Measurements from ENCODE around the gene CCDC89.

Gene CCDC89

GRCh38 chr11:85709941-85710702 lies 24.1 kb upstream of the CCDC89 start:
- DNase-seq, result no peak
- Mint-ChIP-seq H3K27ac (no peak overlapping the region), H3K9me3 (no peaks in the 10 kb centered on the region), H3K27me3 (no peaks in the 10 kb centered on the region), H3K4me3 (no peak overlapping the region), H3K36me3 (ENCODE audit: insufficient read depth) (peaks cover 27% of the 10 kb centered on the region), H3K4me1 (ENCODE audit: low read depth in 2 of 2) (peaks cover 0 to 4% of the 10 kb centered on the region in 2 donors)
- ATAC-seq (replicated peaks), result no peak

GRCh38 chr11:85705800-85706199 lies 19.8 kb upstream of the CCDC89 start:
- H3K27ac Mint-ChIP-seq, result peak overlapping the region in 1 of 2 donors; percentile 81
- H3K9me3 Mint-ChIP-seq, result no peaks in the 10 kb centered on the region

GRCh38 chr11:85704967-85705366 lies 19.0 kb upstream of the CCDC89 start:
- Mint-ChIP-seq H3K9me3 (no peaks in the 10 kb centered on the region), H3K27ac (no peak overlapping the region), H3K36me3 (ENCODE audit: insufficient read depth) (peaks cover 23% of the 10 kb centered on the region), H3K27me3 (no peaks in the 10 kb centered on the region), H3K4me1 (ENCODE audit: low read depth in 2 of 2) (peaks cover 6 to 19% of the 10 kb centered on the region in 2 donors), H3K4me3 (no peak overlapping the region)
- ATAC-seq (replicated peaks) (no peak), DNase-seq (no peak)

More at GRCh38 chr11:85705800-85706199, 19.8 kb upstream of the CCDC89 start:
- H3K4me1 Mint-ChIP-seq (ENCODE audit: low read depth in 2 of 2), result peaks cover under 1 to 11% of the 10 kb centered on the region in 2 donors
- no peak for ATAC-seq (replicated peaks)
- H3K36me3 Mint-ChIP-seq (ENCODE audit: insufficient read depth), result peaks cover 22% of the 10 kb centered on the region
- no peak overlapping the region for H3K4me3 Mint-ChIP-seq
- no peak for DNase-seq
- no peaks in the 10 kb centered on the region for H3K27me3 Mint-ChIP-seq

GRCh38 chr11:85699957-85700741 lies 14.2 kb upstream of the CCDC89 start:
- Mint-ChIP-seq H3K9me3 (no peaks in the 10 kb centered on the region), H3K36me3 (ENCODE audit: insufficient read depth) (peaks cover 19% of the 10 kb centered on the region), H3K4me3 (peak overlapping the region; percentile 59 to 65), H3K27me3 (no peaks in the 10 kb centered on the region), H3K4me1 (ENCODE audit: low read depth in 2 of 2) (peaks cover 12 to 33% of the 10 kb centered on the region in 2 donors), H3K27ac (peak overlapping the region; percentile 88 to 93)
- DNase-seq (no peak), ATAC-seq (replicated peaks) (peak; percentile 95)

GRCh38 chr11:85698195-85698594 lies 12.2 kb upstream of the CCDC89 start:
- Mint-ChIP-seq H3K36me3 (ENCODE audit: insufficient read depth) (peaks cover 30% of the 10 kb centered on the region), H3K27me3 (no peaks in the 10 kb centered on the region), H3K4me3 (no peak overlapping the region), H3K27ac (peak overlapping the region; percentile 88 to 93), H3K9me3 (no peaks in the 10 kb centered on the region), H3K4me1 (ENCODE audit: low read depth in 2 of 2) (peaks cover 15 to 31% of the 10 kb centered on the region in 2 donors)
- DNase-seq (no peak), ATAC-seq (replicated peaks) (no peak)

- no peak for ATAC-seq (replicated peaks)
- H3K4me3 Mint-ChIP-seq, result no peak overlapping the region
- no peaks in the 10 kb centered on the region for H3K27me3 Mint-ChIP-seq
- no peaks in the 10 kb centered on the region for H3K9me3 Mint-ChIP-seq
- DNase-seq, result no peak
- H3K36me3 Mint-ChIP-seq (ENCODE audit: insufficient read depth), result peaks cover 34% of the 10 kb centered on the region
- H3K4me1 Mint-ChIP-seq (ENCODE audit: low read depth in 2 of 2), result peaks cover 15 to 31% of the 10 kb centered on the region in 2 donors
- H3K27ac Mint-ChIP-seq, result peak overlapping the region; percentile 88 to 93
These were observed 11.8 kb upstream of the CCDC89 start for GRCh38 chr11:85697747-85698146.

- Mint-ChIP-seq H3K36me3 (ENCODE audit: insufficient read depth) (peaks cover 36% of the 10 kb centered on the region), H3K27me3 (no peaks in the 10 kb centered on the region), H3K27ac (peak overlapping the region; percentile 39 to 49), H3K9me3 (no peaks in the 10 kb centered on the region), H3K4me1 (ENCODE audit: low read depth in 2 of 2) (peaks cover 11 to 26% of the 10 kb centered on the region in 2 donors), H3K4me3 (no peak overlapping the region)
- ATAC-seq (replicated peaks), result no peak
- DNase-seq, result no peak
These were observed 9.6 kb upstream of the CCDC89 start for GRCh38 chr11:85695546-85695945.

- Mint-ChIP-seq H3K9me3 (no peaks in the 10 kb centered on the region), H3K27me3 (no peaks in the 10 kb centered on the region), H3K4me3 (no peak overlapping the region), H3K27ac (peak overlapping the region; percentile 39 to 49), H3K36me3 (ENCODE audit: insufficient read depth) (peaks cover 34% of the 10 kb centered on the region), H3K4me1 (ENCODE audit: low read depth in 2 of 2) (peaks cover 4 to 17% of the 10 kb centered on the region in 2 donors)
- ATAC-seq (replicated peaks) (peak; percentile 56), DNase-seq (peak; percentile 8 to 29 (median 21))
These were observed 8.5 kb upstream of the CCDC89 start for GRCh38 chr11:85694385-85694980.

- Mint-ChIP-seq H3K27me3 (peaks cover 0 to 2% of the 10 kb centered on the region in 2 donors), H3K27ac (peak overlapping the region; percentile 28 to 47), H3K4me3 (no peak overlapping the region), H3K9me3 (no peaks in the 10 kb centered on the region), H3K4me1 (ENCODE audit: low read depth in 2 of 2) (peaks cover 7 to 20% of the 10 kb centered on the region in 2 donors), H3K36me3 (ENCODE audit: insufficient read depth) (no peaks in the 10 kb centered on the region)
- DNase-seq (no peak), ATAC-seq (replicated peaks) (no peak)
These were observed 723 bp downstream of the CCDC89 start for GRCh38 chr11:85685125-85685819.

GRCh38 chr11:85682330-85683305 lies 3.4 kb downstream of the CCDC89 start:
- H3K4me1 Mint-ChIP-seq (ENCODE audit: low read depth in 2 of 2), result peaks cover 7 to 20% of the 10 kb centered on the region in 2 donors
- DNase-seq (peak; percentile 36 to 49 (median 45)), ATAC-seq (replicated peaks) (peak; percentile 79)
- peaks cover 0 to 5% of the 10 kb centered on the region in 2 donors for H3K27me3 Mint-ChIP-seq
- peak overlapping the region; percentile 80 to 87 for H3K4me3 Mint-ChIP-seq
- H3K9me3 Mint-ChIP-seq, result no peaks in the 10 kb centered on the region
- H3K36me3 Mint-ChIP-seq (ENCODE audit: insufficient read depth), result no peaks in the 10 kb centered on the region
- peak overlapping the region; percentile 79 to 92 for H3K27ac Mint-ChIP-seq

GRCh38 chr11:85680897-85681296 lies 5.1 kb downstream of the CCDC89 start:
- DNase-seq, result no peak
- ATAC-seq (replicated peaks), result peak; percentile 72
- Mint-ChIP-seq H3K36me3 (ENCODE audit: insufficient read depth) (no peaks in the 10 kb centered on the region), H3K4me3 (no peak overlapping the region), H3K27me3 (peaks cover 0 to 5% of the 10 kb centered on the region in 2 donors), H3K27ac (no peak overlapping the region), H3K4me1 (ENCODE audit: low read depth in 2 of 2) (peaks cover 7 to 20% of the 10 kb centered on the region in 2 donors), H3K9me3 (no peaks in the 10 kb centered on the region)

GRCh38 chr11:85679576-85679975 lies 6.4 kb downstream of the CCDC89 start:
- Mint-ChIP-seq H3K27ac (no peak overlapping the region), H3K9me3 (no peaks in the 10 kb centered on the region), H3K36me3 (ENCODE audit: insufficient read depth) (no peaks in the 10 kb centered on the region), H3K4me3 (no peak overlapping the region), H3K27me3 (peaks cover 0 to 5% of the 10 kb centered on the region in 2 donors), H3K4me1 (ENCODE audit: low read depth in 2 of 2) (peaks cover 7 to 20% of the 10 kb centered on the region in 2 donors)
- no peak for ATAC-seq (replicated peaks)
- no peak for DNase-seq

Measured in effector memory CD8-positive, alpha-beta T cell (primary cell).